ENCODE measurements around the gene BCAS1.

DNA sequence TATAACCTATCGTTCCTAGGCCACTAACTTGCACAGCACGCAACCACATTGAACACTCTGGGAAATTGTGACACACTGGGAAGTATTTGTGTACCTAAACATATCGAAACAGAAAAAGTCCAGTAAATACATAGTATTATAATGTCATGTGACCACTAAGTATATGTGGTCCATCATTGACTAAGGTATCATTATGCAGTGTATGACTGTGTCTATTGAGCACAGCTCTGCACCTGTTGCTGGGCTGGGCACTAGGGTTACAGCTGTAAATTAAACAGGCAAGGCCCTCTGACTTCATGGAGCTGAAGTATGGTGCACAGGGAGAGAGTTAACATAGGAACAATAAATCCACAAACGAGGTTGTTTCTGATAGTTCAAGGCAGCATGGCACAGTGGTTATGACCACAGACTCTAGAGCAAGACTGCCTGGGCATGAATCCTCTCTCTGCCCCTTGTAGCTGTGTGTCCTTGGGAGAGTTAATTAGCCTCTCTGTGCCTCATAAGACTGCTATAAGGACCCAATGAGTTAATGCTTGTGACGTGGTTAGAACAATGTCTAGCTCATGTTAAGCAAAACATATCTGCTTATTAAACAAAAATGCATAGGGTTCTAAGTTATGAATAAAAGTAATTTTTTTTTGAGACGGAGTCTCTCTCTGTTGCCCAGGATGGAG, 10.6 kb downstream of the BCAS1 start:
- TF ChIP-seq, protein P1, sequence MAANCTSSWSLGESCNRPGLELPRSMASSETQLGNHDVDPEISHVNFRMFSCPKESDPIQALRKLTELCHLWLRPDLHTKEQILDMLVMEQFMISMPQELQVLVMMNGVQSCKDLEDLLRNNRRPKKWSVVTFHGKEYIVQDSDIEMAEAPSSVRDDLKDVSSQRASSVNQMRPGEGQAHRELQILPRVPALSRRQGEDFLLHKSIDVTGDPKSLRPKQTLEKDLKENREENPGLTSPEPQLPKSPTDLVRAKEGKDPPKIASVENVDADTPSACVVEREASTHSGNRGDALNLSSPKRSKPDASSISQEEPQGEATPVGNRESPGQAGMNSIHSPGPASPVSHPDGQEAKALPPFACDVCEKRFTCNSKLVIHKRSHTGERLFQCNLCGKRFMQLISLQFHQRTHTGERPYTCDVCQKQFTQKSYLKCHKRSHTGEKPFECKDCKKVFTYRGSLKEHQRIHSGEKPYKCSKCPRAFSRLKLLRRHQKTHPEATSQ (tag by site-specific recombination; IDR thresholded peaks at IDR 0.05): no peak
- no peak for TF ChIP-seq TCF7L2 (IDR thresholded peaks at IDR 0.05; ENCODE audit: borderline replicate concordance, low read depth, low read length)
- no peak for TF ChIP-seq ZBTB7A (tag by site-specific recombination; IDR thresholded peaks at IDR 0.05; ENCODE audit: low read depth)
- TF ChIP-seq, protein P2, sequence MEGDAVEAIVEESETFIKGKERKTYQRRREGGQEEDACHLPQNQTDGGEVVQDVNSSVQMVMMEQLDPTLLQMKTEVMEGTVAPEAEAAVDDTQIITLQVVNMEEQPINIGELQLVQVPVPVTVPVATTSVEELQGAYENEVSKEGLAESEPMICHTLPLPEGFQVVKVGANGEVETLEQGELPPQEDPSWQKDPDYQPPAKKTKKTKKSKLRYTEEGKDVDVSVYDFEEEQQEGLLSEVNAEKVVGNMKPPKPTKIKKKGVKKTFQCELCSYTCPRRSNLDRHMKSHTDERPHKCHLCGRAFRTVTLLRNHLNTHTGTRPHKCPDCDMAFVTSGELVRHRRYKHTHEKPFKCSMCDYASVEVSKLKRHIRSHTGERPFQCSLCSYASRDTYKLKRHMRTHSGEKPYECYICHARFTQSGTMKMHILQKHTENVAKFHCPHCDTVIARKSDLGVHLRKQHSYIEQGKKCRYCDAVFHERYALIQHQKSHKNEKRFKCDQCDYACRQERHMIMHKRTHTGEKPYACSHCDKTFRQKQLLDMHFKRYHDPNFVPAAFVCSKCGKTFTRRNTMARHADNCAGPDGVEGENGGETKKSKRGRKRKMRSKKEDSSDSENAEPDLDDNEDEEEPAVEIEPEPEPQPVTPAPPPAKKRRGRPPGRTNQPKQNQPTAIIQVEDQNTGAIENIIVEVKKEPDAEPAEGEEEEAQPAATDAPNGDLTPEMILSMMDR (tag by site-specific recombination; IDR thresholded peaks at IDR 0.05): no peak

Measured in HEK293 (cell line).